ENCODE data around the gene TXK. TPM values are rescaled to one million over a fixed set of nuclear protein-coding genes. Genes with fewer than 3 reads are reported as not detected.

Gene TXK
- total RNA-seq, 4 donors from 2014 or later: 1.5 to 9.9 (median 3.2) TPM

DNA sequence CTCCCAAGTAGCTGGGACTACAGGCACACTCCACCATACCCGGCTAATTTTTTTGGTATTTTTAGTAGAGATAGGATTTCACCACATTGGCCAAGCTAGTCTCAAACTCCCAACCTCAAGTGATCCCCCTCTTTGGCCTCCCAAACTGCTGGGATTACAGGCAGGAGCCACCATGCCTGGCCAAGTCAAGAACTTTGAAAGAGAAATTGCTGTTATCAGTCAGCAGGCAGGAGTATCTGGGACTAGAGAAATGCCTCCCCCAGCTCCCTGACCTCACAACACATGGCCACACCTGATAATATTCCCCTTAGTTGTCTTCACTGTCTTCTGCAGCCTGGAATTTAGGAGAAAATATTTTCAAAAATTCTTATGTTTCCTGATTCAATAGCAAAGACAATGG lies 7.4 kb downstream of the TXK start:
- TF ChIP-seq, protein P1, sequence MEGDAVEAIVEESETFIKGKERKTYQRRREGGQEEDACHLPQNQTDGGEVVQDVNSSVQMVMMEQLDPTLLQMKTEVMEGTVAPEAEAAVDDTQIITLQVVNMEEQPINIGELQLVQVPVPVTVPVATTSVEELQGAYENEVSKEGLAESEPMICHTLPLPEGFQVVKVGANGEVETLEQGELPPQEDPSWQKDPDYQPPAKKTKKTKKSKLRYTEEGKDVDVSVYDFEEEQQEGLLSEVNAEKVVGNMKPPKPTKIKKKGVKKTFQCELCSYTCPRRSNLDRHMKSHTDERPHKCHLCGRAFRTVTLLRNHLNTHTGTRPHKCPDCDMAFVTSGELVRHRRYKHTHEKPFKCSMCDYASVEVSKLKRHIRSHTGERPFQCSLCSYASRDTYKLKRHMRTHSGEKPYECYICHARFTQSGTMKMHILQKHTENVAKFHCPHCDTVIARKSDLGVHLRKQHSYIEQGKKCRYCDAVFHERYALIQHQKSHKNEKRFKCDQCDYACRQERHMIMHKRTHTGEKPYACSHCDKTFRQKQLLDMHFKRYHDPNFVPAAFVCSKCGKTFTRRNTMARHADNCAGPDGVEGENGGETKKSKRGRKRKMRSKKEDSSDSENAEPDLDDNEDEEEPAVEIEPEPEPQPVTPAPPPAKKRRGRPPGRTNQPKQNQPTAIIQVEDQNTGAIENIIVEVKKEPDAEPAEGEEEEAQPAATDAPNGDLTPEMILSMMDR (IDR thresholded peaks at IDR 0.05; ENCODE audit: low read depth): no peak

DNA sequence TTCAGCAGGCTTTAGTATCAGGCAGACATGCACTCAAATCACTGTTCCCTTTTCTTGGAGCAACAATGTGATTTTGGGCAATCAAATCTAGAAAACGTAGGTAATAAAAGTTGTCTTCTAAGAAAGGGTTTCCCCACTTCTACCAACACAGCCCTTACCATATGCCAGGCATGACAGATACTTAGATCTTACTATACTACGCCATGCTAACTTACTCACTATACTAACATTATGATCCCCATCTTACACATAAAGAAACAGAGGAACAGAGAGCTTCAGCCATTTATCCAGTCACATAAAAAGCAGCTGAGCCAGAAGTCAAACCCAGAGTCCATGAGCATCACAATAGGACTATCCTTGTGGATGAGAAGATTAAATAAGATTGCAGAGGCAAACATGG lies 9.2 kb downstream of the TXK start:
- TF ChIP-seq, protein P1 (IDR thresholded peaks at IDR 0.05; ENCODE audit: low read depth): no peak

DNA sequence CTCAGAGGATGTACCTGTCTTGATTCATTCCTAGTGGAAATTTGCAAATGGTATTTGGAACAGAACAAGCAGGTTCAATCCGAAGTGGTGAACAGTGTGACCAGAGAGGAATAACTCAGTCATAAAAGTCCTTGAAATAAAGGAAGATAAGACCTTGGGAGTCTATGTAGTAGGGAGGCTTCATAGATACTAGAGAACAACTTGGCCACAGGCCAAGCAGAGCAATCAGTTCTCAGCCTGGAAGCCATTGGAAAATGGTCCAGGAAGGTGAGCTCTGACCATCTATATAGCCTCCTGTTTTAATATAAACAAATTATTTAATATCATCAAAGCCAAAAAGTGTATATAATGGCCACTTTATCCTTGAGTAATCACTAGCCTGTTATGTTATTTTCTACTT lies 11.3 kb downstream of the TXK start:
- TF ChIP-seq, protein P1 (IDR thresholded peaks at IDR 0.05; ENCODE audit: low read depth): no peak

DNA sequence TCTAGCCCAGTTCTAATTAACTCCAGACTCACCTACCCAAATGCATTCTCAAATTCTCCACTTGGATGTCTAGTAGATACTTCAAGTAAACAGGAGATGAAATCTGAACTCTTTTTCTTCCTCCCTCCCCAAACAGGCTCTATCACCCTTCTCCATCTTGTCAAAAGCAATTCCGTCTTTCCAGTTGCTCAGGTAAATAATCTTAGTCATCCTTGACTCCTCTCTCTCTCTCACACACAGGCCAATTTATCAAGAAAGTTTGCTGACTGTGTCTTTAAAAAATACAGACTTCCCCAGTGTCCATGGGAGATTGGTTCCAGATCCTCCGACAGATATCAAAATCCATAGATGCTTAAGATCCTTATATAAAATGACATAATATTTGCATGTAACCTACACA lies 12.9 kb downstream of the TXK start:
- TF ChIP-seq, protein P1 (IDR thresholded peaks at IDR 0.05; ENCODE audit: low read depth): no peak

DNA sequence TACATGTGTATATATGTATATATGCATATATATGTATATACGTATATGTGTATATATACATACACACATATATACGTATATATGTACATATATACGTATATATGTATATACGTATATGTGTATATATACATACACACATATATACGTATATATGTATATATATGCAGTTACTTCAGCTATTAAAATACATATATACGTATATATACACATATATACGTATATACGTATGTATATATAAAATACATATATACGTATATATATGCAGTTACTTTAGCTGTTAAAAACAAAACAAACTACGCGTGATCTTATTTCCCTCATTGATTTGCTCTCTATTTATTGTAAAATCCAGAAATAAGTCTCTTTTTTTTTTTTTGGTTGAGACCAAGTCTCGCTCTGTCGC lies 13.9 kb downstream of the TXK start:
- TF ChIP-seq, protein P1 (IDR thresholded peaks at IDR 0.05; ENCODE audit: low read depth): no peak

DNA sequence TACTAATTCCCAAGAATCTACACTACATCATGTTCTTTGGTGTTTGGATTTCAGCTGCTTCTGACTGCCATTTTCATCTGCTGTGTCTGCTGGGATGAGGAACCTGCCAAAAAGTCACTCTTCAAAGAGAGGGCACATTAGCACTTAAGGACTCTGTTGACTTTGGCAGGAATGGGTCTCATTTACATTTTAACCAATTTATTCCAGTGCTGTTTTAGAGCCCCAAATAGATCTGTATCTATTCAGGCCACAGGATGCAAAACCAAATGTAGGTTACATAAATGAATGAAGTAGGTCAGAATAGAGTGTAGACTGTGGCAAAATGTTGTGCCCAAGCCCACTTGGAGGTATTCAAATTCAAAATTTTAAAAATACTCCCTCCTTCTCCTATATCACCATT lies 14.4 kb downstream of the TXK start:
- TF ChIP-seq, protein P1 (IDR thresholded peaks at IDR 0.05; ENCODE audit: low read depth): no peak

DNA sequence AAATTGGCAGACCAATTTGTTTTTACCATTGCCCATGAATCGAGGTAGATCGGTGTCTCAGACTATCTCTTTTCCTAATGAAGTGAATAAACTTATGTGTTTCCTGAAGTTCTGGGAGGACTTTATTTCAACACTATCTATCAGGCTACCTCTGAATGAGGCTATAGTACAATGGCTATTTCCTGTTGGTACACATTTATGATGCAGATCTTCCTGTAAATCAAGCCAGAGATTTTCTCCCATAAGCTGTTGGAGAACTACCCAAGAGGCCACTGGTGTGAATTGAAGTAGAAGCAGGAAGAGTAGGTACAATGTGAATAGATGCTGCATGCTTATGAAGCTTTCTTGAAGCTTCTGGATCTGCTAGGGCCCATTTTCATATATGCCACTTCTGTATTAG lies 16.0 kb downstream of the TXK start:
- TF ChIP-seq, protein P1 (IDR thresholded peaks at IDR 0.05; ENCODE audit: low read depth): no peak
